Tibial nerve (tissue), 4 donors: ENCODE data around the gene CHST15. TPM values are rescaled to one million over a fixed set of nuclear protein-coding genes. Genes with fewer than 3 reads are reported as not detected.

Experiments
- DNase-seq, 2 donors: peaks; one replicate each; pipeline ENCODE4 v3.0.0-alpha.2; 2019; ENCODE audit warnings: low spot score in 2 of 2
- H3K27ac ChIP-seq, 4 donors: fragments of 200-600 bp; sonication (generic) in 3 of 4; one replicate each; pipeline ENCODE4 v1.5.1; 2017 to 2019; ENCODE audit warnings: mild to moderate bottlenecking in 1 of 4
- H3K27me3 ChIP-seq, 2 donors: fragments of 200-600 bp; sonication (generic) in 1 of 2; one replicate each; pipeline versions ENCODE4 v1.5.1 to v1.6.0; 2017 to 2019
- H3K36me3 ChIP-seq, 3 donors: fragments of 200-600 bp; sonication (generic); one replicate each; pipeline ENCODE4 v1.5.1; 2018 to 2019
- H3K4me1 ChIP-seq, 4 donors: fragments of 200-600 bp; sonication (generic) in 3 of 4; one replicate each; pipeline ENCODE4 v1.5.1; 2017 to 2019
- H3K4me3 ChIP-seq, 4 donors: fragments of 200-600 bp; sonication (generic) in 3 of 4; one replicate each; pipeline ENCODE4 v1.5.1; 2017 to 2019; ENCODE audit warnings: mild to moderate bottlenecking in 1 of 4, moderate library complexity in 1 of 4
- H3K9me3 ChIP-seq, 4 donors: fragments of 200-600 bp; sonication (generic) in 3 of 4; one replicate each; pipeline ENCODE4 v1.5.1; 2017 to 2019
- EP300 ChIP-seq, 2 donors: sonication (generic); formaldehyde crosslinking; IDR thresholded peaks; one replicate each; pipeline ENCODE4 v1.6.1; 2017; ENCODE audit warnings: antibody characterized with exemption in 2 of 2, mild to moderate bottlenecking in 1 of 2
- POLR2A ChIP-seq, 2 donors: fragments of 450-650 bp; IDR thresholded peaks; one replicate each; pipeline ENCODE4 v1.6.1; 2017; ENCODE audit warnings: antibody characterized with exemption in 2 of 2, mild to moderate bottlenecking in 2 of 2, moderate library complexity in 2 of 2
- WGBS, 2 donors: methylation state at CpG; one replicate each; pipeline ENCODE4 v1.1.5; 2018; 5-methylcytosine and 5-hydroxymethylcytosine counted together
- total RNA-seq, 4 donors: library from RNA; depleted of rRNA; stranded (reverse); fragments of >200 nt; gene quantifications; one replicate each; pipeline ENCODE4 v1.1.0, GENCODE V29; 2016
- TF ChIP-seq, protein P1 (sequence below), 5 experiments: fragments of 200-600 bp in 3 of 5; fragments of 450-650 bp in 2 of 5; sonication (generic) in 3 of 5; IDR thresholded peaks; one replicate each; pipeline ENCODE4 v1.5.1; 2016 to 2019; ENCODE audit warnings: antibody characterized with exemption in 5 of 5, mild to moderate bottlenecking in 3 of 5, moderate library complexity in 2 of 5

Gene CHST15
- total RNA-seq, 4 donors from 2014 or later, result 29.8 to 45.6 (median 34.3) TPM

DNA sequence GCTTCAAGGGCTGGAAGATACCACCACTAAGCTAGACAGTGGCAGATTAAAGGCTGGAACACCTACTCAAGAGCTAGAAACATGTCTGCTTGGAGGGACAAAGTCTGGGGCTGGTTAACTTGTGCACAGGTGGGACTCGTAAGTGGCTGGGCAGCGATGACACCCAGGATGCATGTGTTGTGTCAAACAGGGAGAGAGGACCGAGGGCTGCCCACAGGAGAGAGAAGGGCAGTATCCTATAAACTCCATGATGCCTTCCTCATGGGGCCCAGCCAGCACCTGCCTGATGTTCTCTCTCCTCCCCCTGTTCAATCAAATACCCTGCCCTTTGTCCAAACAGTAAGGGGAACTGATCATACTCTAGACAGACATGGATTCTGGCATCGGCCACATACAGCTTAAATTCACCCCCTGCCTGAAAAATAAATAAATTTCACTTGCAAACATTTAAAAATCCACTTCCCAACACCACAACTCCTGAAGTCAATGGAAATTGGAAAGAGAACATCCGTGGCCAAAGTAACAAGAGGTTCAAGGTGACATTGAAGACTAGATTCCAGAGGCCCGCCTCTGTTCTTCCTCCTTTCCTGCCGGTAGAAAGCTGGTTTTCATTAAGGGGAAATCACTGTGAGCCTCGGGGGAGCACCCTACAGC, 50.6 kb downstream of the CHST15 start:
- Histone ChIP-seq H3K36me3 (peaks cover 0 to 32% (median 0%) of the 10 kb centered on the region in 3 donors), H3K9me3 (peaks cover 0 to 3% (median 0%) of the 10 kb centered on the region in 4 donors), H3K27ac (peak overlapping the region in 1 of 4 donors; percentile 4), H3K4me1 (peaks cover 0 to 27% (median 2%) of the 10 kb centered on the region in 4 donors), H3K27me3 (no peaks in the 10 kb centered on the region), H3K4me3 (no peak overlapping the region)
- 65 to 67% methylated on average over 8 of the region's 8 CpGs for WGBS, 2 donors
- DNase-seq, result no peak
- TF ChIP-seq POLR2A (IDR thresholded peaks at IDR 0.05) (no peak), EP300 (IDR thresholded peaks at IDR 0.05) (no peak)
- TF ChIP-seq, protein P1, sequence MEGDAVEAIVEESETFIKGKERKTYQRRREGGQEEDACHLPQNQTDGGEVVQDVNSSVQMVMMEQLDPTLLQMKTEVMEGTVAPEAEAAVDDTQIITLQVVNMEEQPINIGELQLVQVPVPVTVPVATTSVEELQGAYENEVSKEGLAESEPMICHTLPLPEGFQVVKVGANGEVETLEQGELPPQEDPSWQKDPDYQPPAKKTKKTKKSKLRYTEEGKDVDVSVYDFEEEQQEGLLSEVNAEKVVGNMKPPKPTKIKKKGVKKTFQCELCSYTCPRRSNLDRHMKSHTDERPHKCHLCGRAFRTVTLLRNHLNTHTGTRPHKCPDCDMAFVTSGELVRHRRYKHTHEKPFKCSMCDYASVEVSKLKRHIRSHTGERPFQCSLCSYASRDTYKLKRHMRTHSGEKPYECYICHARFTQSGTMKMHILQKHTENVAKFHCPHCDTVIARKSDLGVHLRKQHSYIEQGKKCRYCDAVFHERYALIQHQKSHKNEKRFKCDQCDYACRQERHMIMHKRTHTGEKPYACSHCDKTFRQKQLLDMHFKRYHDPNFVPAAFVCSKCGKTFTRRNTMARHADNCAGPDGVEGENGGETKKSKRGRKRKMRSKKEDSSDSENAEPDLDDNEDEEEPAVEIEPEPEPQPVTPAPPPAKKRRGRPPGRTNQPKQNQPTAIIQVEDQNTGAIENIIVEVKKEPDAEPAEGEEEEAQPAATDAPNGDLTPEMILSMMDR (IDR thresholded peaks at IDR 0.05), result no peak

DNA sequence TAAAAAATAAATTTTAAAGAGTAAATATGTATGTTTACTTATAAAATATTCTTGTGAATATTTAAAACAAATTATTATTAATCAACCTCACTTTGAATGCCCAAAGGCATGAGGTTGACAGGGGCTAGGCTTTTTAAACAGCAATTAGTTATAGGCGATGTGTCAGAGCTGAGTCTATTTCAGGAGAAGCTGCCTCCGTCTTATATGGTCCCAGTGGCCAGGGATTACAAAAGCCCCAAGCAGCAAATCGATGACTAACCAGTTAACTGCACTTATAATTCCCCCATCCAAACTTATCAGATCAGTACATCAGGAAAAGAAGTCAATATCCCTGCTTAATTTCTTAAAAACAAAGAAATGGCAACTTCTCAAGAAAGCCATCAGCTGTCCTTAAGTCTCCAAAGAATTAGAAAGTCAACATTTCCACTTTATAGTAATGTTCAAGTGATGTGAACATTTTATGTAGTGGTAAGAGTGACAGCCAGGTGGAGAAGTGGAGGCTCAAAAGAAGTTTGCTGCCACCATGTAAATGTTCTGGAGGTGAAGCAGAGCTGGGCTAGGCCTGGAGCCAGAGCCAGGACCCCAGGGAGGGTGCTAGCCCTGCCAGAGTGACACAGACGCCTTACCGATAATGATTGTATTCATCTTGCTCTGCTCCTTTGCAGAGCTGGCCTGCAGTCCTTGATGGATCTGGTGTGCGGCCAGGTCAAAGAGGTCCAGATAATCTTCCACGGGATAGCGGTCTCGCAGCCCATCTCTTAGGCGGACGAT, 51.5 kb downstream of the CHST15 start:
- peaks cover 0 to 22% (median 2%) of the 10 kb centered on the region in 4 donors for H3K4me1 ChIP-seq
- H3K27ac ChIP-seq, result no peak overlapping the region
- H3K9me3 ChIP-seq, result peaks cover 0 to 3% (median 0%) of the 10 kb centered on the region in 4 donors
- TF ChIP-seq EP300 (IDR thresholded peaks at IDR 0.05), result no peak
- TF ChIP-seq, protein P1 (IDR thresholded peaks at IDR 0.05), result no peak
- no peak for TF ChIP-seq POLR2A (IDR thresholded peaks at IDR 0.05)
- no peak overlapping the region for H3K4me3 ChIP-seq
- peaks cover 0 to 41% (median 0%) of the 10 kb centered on the region in 3 donors for H3K36me3 ChIP-seq
- DNase-seq, result no peak
- 83 to 92% methylated on average over 11 of the region's 11 CpGs for WGBS, 2 donors
- H3K27me3 ChIP-seq, result no peaks in the 10 kb centered on the region

DNA sequence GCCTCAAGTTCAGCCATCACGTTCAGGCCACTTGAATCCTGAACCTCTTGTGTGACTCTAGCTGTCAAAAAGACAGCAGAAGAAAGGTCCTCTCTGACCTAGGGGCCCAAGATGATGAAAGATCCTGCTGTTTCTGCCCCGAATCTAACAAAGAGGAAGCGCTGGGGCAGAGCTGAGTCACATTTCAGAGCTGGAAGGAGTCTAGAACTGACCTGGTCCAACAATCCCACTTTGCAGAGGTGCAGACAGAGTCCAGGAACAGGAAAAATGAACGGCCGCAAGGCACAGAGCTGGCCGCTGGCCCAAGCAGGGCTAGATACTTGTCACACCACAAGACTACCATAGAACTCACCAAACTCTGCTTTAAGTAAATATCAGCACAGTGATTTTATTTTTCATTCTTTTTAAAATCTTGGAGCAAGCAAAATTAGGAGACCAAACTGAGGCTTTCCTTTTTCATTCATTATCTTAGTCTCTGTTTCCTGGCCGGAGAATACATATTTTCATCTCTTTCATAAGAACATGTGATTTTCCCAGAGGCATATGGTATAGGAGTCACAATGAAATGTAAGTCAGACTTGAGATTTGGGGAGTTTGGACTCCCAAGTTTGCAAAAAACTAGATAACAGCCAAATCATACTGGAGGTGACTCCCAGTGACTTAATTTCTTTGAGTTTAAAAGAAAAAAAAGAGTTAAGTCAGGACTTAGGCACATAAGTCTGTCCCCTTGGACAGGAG, 52.8 kb downstream of the CHST15 start:
- DNase-seq, result no peak
- TF ChIP-seq, protein P1 (IDR thresholded peaks at IDR 0.05), result no peak
- TF ChIP-seq EP300 (IDR thresholded peaks at IDR 0.05) (no peak), POLR2A (IDR thresholded peaks at IDR 0.05) (no peak)

DNA sequence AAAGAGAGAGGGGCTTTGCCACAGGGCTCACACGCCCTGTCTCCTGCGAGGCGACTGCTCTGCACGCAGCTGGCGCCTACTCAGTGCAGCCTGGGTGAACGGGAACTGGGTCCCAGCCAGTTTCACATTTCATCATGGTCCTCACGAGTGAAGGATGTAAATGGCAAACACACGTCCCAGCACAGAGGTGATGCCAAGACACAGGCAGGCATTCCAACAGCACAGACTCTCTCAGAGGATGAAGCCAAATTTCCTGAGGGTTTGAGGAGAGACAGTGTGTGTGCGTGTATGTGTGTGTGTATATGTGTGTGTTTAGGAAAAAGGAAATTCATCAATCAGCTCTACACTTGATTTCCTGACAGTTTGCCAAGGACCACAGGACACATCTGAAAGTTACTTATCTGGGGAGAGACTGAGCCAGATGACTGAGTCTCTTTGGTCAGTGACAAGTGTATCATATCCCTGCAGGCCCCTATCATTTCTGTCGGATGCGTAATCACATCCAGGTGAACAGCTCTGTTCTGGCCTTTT, 53.9 kb downstream of the CHST15 start:
- H3K27ac ChIP-seq, result no peak overlapping the region
- TF ChIP-seq POLR2A (IDR thresholded peaks at IDR 0.05) (no peak), EP300 (IDR thresholded peaks at IDR 0.05) (no peak)
- TF ChIP-seq, protein P1 (IDR thresholded peaks at IDR 0.05), result no peak
- H3K4me3 ChIP-seq, result no peak overlapping the region
- no peaks in the 10 kb centered on the region for H3K9me3 ChIP-seq
- peaks cover 0 to 32% (median 10%) of the 10 kb centered on the region in 4 donors for H3K4me1 ChIP-seq
- DNase-seq, result no peak
- 70 to 75% methylated on average over 11 of the region's 11 CpGs for WGBS, 2 donors
- peaks cover 0 to 49% (median 0%) of the 10 kb centered on the region in 3 donors for H3K36me3 ChIP-seq
- H3K27me3 ChIP-seq, result no peaks in the 10 kb centered on the region

More for the DNA sequence above, 52.8 kb downstream of the CHST15 start:
- H3K27ac ChIP-seq, result no peak overlapping the region
- no peaks in the 10 kb centered on the region for H3K27me3 ChIP-seq
- H3K9me3 ChIP-seq, result no peaks in the 10 kb centered on the region
- no peak overlapping the region for H3K4me3 ChIP-seq
- H3K4me1 ChIP-seq, result peaks cover 0 to 30% (median 6%) of the 10 kb centered on the region in 4 donors
- peaks cover 0 to 49% (median 0%) of the 10 kb centered on the region in 3 donors for H3K36me3 ChIP-seq
- WGBS, 2 donors, result 66 to 74% methylated on average over 7 of the region's 7 CpGs
